ACC112 (cell line): ENCODE data around the gene PCK1.

Experiments
- H2AFZ ChIP-seq: fragments of 200-600 bp; sonication (generic); one replicate; pipeline ENCODE4 v1.6.0; 2017; ENCODE audit warnings: antibody characterized with exemption, low read length; ENCODE audit not compliant: unreplicated experiment
- H3K27ac ChIP-seq: fragments of 200-600 bp; sonication (generic); 2 replicates; pipeline ENCODE4 v1.5.1; 2014; ENCODE audit warnings: low read depth, mild to moderate bottlenecking, antibody characterized with exemption, low read length, moderate library complexity
- H3K27me3 ChIP-seq: fragments of 200-600 bp; sonication (generic); 2 replicates; pipeline ENCODE4 v1.6.1; 2014; ENCODE audit warnings: mild to moderate bottlenecking, antibody characterized with exemption, low read length, moderate library complexity, mixed read lengths; ENCODE audit not compliant: insufficient read depth
- H3K36me3 ChIP-seq: fragments of 200-600 bp; sonication (generic); 2 replicates; pipeline ENCODE4 v1.6.1; 2016; ENCODE audit warnings: mild to moderate bottlenecking, antibody characterized with exemption, low read length, moderate library complexity, mixed read lengths; ENCODE audit not compliant: insufficient read depth
- H3K4me1 ChIP-seq: fragments of 200-600 bp; sonication (generic); one replicate; pipeline ENCODE4 v1.6.1; 2016; ENCODE audit warnings: low read length, mixed read lengths; ENCODE audit not compliant: insufficient read depth, unreplicated experiment, control insufficient read depth
- H3K4me3 ChIP-seq: fragments of 200-600 bp; sonication (generic); 2 replicates; pipeline ENCODE4 v1.5.1; 2014; ENCODE audit warnings: mild to moderate bottlenecking, low read depth, low read length
- H3K79me2 ChIP-seq: fragments of 200-600 bp; sonication (generic); one replicate; pipeline ENCODE4 v1.6.0; 2016; ENCODE audit warnings: low read length; ENCODE audit not compliant: control insufficient read depth, unreplicated experiment, insufficient read depth

Gene PCK1

GRCh38 chr20:57570145-57570850, 9.4 kb downstream of the PCK1 start:
- Histone ChIP-seq H3K4me1 (no peaks in the 10 kb centered on the region), H3K27ac (no peak overlapping the region), H3K79me2 (no peaks in the 10 kb centered on the region), H3K36me3 (no peaks in the 10 kb centered on the region), H3K27me3 (peaks cover 92% of the 10 kb centered on the region), H3K4me3 (no peak overlapping the region), H2AFZ (no peak overlapping the region)

GRCh38 chr20:57570920-57571319, 10.0 kb downstream of the PCK1 start:
- H3K4me3 ChIP-seq: no peak overlapping the region
- no peaks in the 10 kb centered on the region for H3K4me1 ChIP-seq
- no peak overlapping the region for H3K27ac ChIP-seq
- H3K36me3 ChIP-seq: no peaks in the 10 kb centered on the region
- no peak overlapping the region for H2AFZ ChIP-seq
- peaks cover 94% of the 10 kb centered on the region for H3K27me3 ChIP-seq
- H3K79me2 ChIP-seq: no peaks in the 10 kb centered on the region

- no peaks in the 10 kb centered on the region for H3K36me3 ChIP-seq
- H2AFZ ChIP-seq: no peak overlapping the region
- H3K4me1 ChIP-seq: no peaks in the 10 kb centered on the region
- H3K27ac ChIP-seq: no peak overlapping the region
- no peak overlapping the region for H3K4me3 ChIP-seq
- H3K27me3 ChIP-seq: peaks cover 95% of the 10 kb centered on the region
- H3K79me2 ChIP-seq: no peaks in the 10 kb centered on the region
Observed at GRCh38 chr20:57571782-57572416, 11.0 kb downstream of the PCK1 start.

- H3K4me3 ChIP-seq: no peak overlapping the region
- no peaks in the 10 kb centered on the region for H3K4me1 ChIP-seq
- H3K36me3 ChIP-seq: no peaks in the 10 kb centered on the region
- H2AFZ ChIP-seq: no peak overlapping the region
- no peaks in the 10 kb centered on the region for H3K79me2 ChIP-seq
- peaks cover 95% of the 10 kb centered on the region for H3K27me3 ChIP-seq
- H3K27ac ChIP-seq: no peak overlapping the region
Observed at GRCh38 chr20:57573242-57573641, 12.3 kb downstream of the PCK1 start.

GRCh38 chr20:57573894-57574293, 13.0 kb downstream of the PCK1 start:
- peaks cover 92% of the 10 kb centered on the region for H3K27me3 ChIP-seq
- H3K4me1 ChIP-seq: no peaks in the 10 kb centered on the region
- no peaks in the 10 kb centered on the region for H3K36me3 ChIP-seq
- no peak overlapping the region for H3K4me3 ChIP-seq
- H2AFZ ChIP-seq: no peak overlapping the region
- no peaks in the 10 kb centered on the region for H3K79me2 ChIP-seq
- no peak overlapping the region for H3K27ac ChIP-seq

- no peaks in the 10 kb centered on the region for H3K79me2 ChIP-seq
- no peaks in the 10 kb centered on the region for H3K4me1 ChIP-seq
- no peak overlapping the region for H3K27ac ChIP-seq
- no peaks in the 10 kb centered on the region for H3K36me3 ChIP-seq
- no peak overlapping the region for H3K4me3 ChIP-seq
- H2AFZ ChIP-seq: no peak overlapping the region
- peaks cover 91% of the 10 kb centered on the region for H3K27me3 ChIP-seq
Observed at GRCh38 chr20:57574954-57575353, 14.0 kb downstream of the PCK1 start.

GRCh38 chr20:57576002-57576401, 15.1 kb downstream of the PCK1 start:
- Histone ChIP-seq H3K4me1 (no peaks in the 10 kb centered on the region), H3K4me3 (no peak overlapping the region), H3K27ac (no peak overlapping the region), H3K36me3 (no peaks in the 10 kb centered on the region), H3K27me3 (peaks cover 91% of the 10 kb centered on the region), H2AFZ (no peak overlapping the region), H3K79me2 (no peaks in the 10 kb centered on the region)

GRCh38 chr20:57576617-57577550, 16.0 kb downstream of the PCK1 start:
- H3K27me3 ChIP-seq: peaks cover 94% of the 10 kb centered on the region

GRCh38 chr20:57577679-57578475, 17.0 kb downstream of the PCK1 start:
- H3K79me2 ChIP-seq: no peaks in the 10 kb centered on the region
- H3K4me3 ChIP-seq: no peak overlapping the region
- no peak overlapping the region for H2AFZ ChIP-seq
- no peaks in the 10 kb centered on the region for H3K36me3 ChIP-seq
- H3K27ac ChIP-seq: no peak overlapping the region
- no peaks in the 10 kb centered on the region for H3K4me1 ChIP-seq
- H3K27me3 ChIP-seq: peaks cover 94% of the 10 kb centered on the region

More at GRCh38 chr20:57576617-57577550, 16.0 kb downstream of the PCK1 start:
- no peak overlapping the region for H3K4me3 ChIP-seq
- no peaks in the 10 kb centered on the region for H3K4me1 ChIP-seq
- H3K79me2 ChIP-seq: no peaks in the 10 kb centered on the region
- H3K36me3 ChIP-seq: no peaks in the 10 kb centered on the region
- H3K27ac ChIP-seq: no peak overlapping the region
- no peak overlapping the region for H2AFZ ChIP-seq
